SW 1271 (cell line): ENCODE results near the gene MMAA.
"Not testable (repeated sequence)": the region's sequence is repeated elsewhere in the genome, so short reads cannot be mapped to it uniquely, and the experiment has no call there.

Experiments
- DNase-seq, 2 experiments: peaks; one replicate each; lab custom pipeline; 2025; lab: John Stamatoyannopoulos, UW

Gene MMAA

DNA sequence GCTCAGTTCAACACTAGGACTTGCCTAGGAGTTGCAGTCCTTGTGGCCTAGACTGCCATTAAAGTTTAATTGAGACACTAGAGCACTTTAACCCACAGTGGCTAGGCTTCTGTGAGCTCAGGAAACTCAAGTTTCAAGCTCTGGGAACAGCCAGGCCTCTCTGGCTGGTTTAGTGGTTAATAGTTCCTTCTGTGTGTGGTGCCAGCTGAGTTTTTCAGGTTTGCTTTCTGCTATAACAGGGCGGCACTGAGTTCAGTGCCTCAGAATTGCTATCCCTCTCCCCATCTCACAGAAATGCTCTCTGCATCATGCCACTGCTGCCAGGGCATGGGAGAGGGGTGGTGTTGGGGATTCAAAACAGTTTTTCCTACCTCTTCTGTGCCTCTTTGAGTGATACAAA, 15.9 kb downstream of the MMAA start:
- DNase-seq: no peak

- DNase-seq: no peak
Observed at GRCh38 chr4:145635630-145636029, 16.4 kb downstream of the MMAA start.

DNA sequence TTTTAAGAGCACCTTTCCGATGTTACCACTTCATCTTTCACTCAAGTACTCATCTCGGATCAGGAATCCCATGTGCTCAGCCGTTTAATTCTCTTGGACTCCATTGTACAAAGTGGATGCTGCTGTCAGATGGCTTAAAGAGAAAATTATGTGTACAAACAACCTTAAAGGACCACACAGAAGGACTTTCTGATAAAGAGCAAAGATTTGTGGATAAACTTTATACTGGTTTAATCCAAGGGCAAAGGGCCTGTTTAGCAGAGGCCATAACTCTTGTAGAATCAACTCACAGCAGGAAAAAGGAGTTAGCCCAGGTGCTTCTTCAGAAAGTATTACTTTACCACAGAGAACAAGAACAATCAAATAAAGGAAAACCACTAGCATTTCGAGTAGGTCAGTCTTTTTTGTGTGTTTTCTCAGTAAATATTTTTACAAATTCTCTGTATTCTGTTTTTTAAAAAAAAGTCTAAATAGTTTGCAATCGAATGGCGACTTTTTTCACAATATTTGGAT, 20.1 kb downstream of the MMAA start:
- DNase-seq: no peak

DNA sequence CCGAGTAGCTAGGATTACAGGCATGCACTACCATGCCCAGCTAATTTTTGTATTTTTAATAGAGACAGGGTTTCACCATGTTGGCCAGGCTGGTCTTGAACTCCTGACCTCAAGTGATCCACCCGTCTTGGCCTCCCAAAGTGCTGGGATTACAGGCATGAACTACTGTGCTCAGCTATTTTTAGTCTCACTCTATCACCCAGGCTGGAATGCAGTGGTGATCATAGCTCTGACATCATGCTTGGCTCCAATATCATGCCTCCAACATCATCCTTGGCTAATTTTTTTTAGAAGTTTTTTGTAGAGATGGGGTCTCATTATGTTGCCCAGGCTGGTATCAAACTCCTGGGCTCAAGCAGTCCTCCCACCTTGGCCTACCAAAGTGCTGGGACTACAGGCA, 21.1 kb downstream of the MMAA start:
- not testable (repeated sequence) for DNase-seq

DNA sequence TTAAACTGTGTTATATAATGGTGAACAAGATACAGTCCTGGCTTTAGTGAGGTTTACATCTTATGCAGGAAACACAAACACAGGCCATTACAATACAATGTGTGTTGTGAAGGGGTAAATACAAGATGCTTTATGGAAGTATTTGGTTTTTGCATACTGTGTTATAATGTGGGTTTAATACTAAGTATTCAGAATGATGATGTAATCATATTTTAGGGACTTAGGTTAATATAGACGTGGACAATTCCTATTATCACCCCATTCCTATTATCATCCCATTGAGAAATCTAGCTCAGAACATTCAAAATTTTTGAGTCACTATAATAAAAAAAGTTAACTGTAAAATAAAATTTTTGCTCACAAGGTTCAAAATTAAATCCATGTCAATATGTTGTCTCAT, 24.1 kb downstream of the MMAA start:
- DNase-seq: no peak

DNA sequence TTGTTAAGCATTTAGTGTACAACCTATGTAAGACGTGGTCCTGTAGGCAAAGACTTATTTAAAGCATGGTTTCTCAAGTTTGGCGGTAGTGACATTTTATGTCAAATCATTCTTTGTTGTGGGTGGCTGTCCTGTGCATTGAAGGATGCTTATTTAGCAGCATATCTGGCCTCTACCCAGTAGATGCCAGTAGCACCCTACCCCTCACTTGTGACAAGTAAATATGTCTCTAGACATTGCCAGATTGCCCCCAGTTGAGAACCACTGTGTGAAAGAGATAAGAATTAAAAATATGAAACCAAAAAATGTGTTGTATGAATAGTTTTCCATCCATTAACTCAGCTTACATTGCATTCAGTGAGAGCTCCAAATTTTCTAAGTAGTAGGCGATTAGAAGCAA, 25.5 kb downstream of the MMAA start:
- DNase-seq: no peak

- DNase-seq: no peak
Observed at GRCh38 chr4:145656156-145656555, 37.0 kb downstream of the MMAA start.

GRCh38 chr4:145660064-145660463, 40.9 kb downstream of the MMAA start:
- DNase-seq: no peak

GRCh38 chr4:145663194-145663593, 44.0 kb downstream of the MMAA start:
- no peak for DNase-seq

GRCh38 chr4:145665773-145666172, 46.6 kb downstream of the MMAA start:
- no peak for DNase-seq

- no peak for DNase-seq
Observed at GRCh38 chr4:145670422-145670821, 51.2 kb downstream of the MMAA start.

- peak in 1 of 2 experiments; percentile 23 for DNase-seq
Observed at GRCh38 chr4:145679520-145679919, 60.3 kb downstream of the MMAA start.

DNA sequence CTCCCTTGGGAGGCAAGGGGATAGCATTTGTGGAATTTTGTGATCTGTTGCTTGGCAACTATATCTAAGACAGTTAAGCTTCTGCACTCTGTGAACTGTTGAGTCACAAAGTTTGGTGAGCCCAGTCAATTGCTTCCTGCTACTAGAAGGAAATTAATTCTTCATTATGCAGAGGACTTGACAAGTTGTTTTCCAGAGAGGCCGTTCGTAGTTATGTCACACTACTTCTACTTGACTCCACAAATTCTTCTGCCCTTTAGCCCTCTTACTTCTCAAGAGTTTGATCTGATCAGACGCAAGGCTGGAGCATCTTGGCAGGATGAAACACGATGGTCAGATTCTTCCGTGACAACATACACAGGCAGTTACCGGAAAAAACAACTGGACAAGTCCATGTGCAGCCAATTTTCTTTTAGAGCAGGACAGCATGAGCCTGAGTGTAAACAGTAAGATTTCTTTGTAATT, 60.8 kb downstream of the MMAA start, which contains the start of gene C4orf51:
Gene C4orf51 (plus strand): TSS at position 156 of the 465 bp plus-strand sequence. CDS start 58 bp downstream, at position 214.
- no peak for DNase-seq

DNA sequence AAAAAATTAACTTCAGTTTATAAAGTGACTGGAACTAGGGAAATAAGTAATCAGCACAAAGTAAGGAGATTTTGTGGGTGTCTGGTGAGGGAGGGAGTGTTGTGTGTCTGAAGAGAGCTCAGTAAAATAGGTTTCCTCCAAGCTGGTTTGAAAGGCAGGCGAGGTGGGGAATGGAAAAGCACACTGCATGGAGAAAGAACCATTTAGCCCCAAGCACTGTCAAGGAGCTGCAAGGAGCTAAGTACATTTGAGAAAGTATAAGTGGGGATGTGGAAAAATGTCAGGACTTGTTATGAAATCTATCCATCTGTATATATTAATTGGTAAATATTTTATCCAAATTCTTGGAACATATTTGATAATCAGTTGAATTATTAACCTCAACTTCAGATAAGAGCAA, 61.7 kb downstream of the MMAA start:
- DNase-seq: no peak

GRCh38 chr4:145681518-145681917, 62.3 kb downstream of the MMAA start:
- no peak for DNase-seq

DNA sequence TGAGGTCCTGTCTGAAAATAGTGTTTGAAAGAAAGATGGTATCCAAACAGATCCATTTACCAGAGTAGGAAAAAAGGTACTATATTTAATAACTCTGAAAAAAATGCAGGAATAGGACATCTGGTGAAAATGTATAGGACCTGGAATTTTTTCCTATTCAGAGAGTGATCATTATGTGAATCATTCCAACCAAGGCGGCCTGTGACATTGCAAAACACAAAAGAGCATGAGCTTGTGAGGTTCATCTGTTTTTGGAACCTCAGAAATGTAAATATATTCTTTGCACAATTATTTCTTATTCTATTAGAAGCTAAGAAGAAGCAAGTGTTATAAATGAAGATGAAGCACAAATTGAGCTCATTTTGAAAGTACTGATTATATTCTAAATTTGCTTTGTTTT, 62.8 kb downstream of the MMAA start:
- DNase-seq: no peak

DNA sequence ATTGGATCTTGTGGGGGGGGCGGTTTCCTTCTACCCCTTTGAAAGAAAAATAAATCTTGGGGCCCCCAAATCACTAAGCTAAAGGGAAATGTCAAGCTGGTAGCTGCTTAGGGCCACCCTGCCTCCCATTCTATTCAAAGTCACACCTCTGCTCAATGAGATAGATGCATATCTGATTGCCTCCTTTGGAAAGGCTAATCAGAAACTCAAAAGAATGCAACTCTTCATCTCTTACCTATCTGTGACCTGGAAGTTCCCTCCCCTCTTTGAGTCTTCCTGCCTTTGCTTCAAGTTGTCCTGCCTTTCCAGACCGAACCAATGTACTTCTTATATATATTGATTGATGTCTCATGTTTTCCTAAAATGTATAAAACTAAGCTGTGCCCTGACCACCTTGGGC, 67.8 kb downstream of the MMAA start:
- no peak for DNase-seq

GRCh38 chr4:145690610-145691009, 71.4 kb downstream of the MMAA start:
- no peak for DNase-seq

GRCh38 chr4:145691416-145691815, 72.2 kb downstream of the MMAA start:
- not testable (repeated sequence) for DNase-seq

- DNase-seq: no peak
Observed at GRCh38 chr4:145694929-145695328, 75.7 kb downstream of the MMAA start.

DNA sequence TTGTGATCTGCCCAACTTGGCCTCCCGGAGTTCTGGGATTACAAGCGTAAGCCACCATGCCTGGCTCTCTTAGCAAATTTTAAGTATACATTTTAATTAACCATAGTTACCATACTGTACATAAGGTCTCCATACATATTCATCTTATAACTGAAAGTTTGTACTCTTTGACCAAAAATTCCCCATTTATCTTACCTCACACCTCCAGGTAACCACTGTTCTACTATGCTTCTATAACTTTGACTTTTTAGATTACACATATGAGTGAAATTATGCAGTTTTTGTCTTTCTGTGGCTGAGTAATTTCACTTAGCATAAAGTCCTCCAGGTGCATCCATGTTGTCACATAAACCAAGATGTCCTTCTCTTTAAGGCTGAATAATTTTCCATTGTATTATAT, 78.1 kb downstream of the MMAA start:
- DNase-seq: no peak

GRCh38 chr4:145698507-145698906, 79.3 kb downstream of the MMAA start:
- DNase-seq: no peak

- no peak for DNase-seq
Observed at GRCh38 chr4:145703850-145704497, 84.8 kb downstream of the MMAA start.

DNA sequence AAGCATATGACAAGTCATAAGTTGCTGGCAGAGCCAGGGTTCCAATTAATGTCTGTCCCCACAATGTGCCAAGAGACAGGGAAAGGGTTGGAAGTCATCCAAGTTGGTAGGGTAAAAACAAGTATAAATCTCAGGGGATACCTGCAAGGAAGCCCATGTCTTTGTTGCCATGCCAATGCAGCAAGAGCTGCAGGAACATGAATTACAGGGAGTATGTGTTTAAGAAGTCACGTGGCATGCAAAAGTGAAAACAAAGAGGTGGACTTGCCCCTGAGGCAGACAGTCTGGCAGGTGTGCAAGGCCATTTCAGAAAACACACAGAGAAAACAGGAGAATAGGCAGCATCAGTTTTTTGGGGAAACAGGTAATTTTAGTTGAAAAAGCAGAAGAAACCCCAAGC, 90.2 kb downstream of the MMAA start:
- DNase-seq: no peak
